HG03469 (cell line): Measurements from ENCODE around the gene PLAAT2.
"Not testable (repeated sequence)": the region's sequence is repeated elsewhere in the genome, so short reads cannot be mapped to it uniquely, and the experiment has no call there.

Experiments used
- ATAC-seq: cut with Tn5 transposase; IDR thresholded peaks from one replicate; pipeline ENCODE4 v1.9.1; 2021; ENCODE audit warnings: mild to moderate bottlenecking, moderate library complexity, moderate number of reproducible peaks; ENCODE audit not compliant: unreplicated experiment

The PLAAT2 gene

GRCh38 chr11:63563201-63564055 lies at the start of gene PLAAT2:
TSS of gene PLAAT2 (minus strand) at chr11:63563379. CDS start at chr11:63563324, 55 bp downstream.
- no peak for ATAC-seq

DNA sequence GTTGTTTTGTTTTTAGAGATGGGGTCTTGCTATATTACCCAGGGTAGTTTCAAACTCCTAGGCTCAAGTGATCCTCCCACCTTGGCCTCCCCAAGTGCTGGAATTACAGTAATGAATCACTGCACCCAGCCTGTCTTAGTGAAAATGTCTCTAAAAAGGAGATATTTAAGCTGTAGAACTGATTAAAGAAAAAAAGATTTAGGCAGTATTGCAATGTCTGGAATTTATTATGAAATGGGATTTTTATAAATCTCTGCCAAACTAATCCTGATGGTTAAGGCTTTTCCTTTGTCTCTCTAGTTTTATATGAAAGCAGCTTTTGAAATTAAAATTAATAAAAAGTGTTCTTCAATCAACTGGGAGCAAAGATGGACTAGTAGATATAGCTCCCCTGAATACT lies 49.0 kb upstream of the PLAAT2 start:
- no peak for ATAC-seq

- no peak for ATAC-seq
Measured at GRCh38 chr11:63611395-63611747, 48.2 kb upstream of the PLAAT2 start.

GRCh38 chr11:63610604-63611394 lies 47.6 kb upstream of the PLAAT2 start:
- ATAC-seq = no peak

GRCh38 chr11:63609971-63610580 lies 46.9 kb upstream of the PLAAT2 start:
- no peak for ATAC-seq

DNA sequence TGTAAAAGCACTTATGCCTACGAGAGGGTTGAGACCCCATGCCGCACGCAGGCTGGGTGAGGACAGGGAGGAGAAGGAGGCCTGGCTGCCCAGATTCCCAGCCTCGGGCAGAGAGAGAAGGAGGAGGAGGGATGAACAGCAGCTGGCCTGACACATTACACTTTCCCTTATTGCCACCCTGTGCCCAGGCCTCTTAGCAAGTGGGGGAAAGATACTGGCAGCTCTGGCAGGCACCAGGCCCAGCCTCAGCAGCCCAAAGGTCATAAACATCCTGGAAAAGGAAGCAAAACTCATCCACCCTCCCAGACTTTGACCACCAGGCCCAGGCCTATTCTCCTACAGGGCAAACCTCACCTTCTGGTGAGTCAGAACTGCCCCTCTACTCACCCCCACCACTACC lies 46.4 kb upstream of the PLAAT2 start:
- ATAC-seq = no peak

DNA sequence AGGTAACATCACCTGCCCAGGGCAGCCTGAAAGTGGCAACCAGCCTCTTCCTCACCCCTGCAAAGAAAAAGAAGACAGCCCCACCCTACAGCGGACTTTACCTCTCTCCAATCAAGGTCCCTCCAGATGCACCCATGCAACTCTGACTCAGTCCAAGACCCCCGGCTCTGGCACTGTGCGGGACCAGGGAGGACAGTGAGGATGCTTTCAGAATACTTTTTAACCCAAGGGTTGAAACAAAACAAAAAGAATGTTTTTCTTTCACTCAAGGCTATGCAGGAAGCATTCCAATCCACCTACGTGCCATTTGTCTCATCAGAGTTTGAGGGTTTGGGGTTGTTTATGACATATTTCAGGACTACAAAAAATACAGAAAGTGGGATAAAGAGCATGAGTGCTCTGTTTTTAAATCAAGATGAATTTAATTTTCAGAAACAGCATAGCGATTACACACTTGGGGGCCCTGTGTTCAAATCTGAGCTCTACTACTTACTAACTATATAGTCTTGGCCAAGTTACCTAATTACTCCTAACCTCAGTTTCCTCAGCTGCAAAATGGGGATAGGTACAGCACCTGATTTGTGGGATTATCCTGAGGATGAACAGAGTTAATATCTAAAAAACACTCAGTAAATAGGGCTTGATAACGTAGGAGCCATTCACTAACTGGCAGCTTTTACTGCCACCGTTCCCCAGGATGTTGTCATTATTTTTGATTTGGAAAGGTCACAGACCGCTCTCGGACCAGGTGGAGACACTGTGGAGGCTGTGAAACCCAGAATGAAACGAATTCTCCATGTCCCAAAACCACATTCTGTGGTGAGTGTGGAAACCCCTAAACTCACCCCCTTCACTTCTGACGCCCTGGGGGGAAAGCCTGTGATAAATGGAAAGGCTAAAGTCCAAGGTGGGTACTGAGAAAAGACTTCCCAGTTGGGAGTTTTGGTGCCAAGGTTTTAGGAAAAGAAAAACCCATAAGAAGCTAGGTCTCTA lies 45.5 kb upstream of the PLAAT2 start:
- no peak for ATAC-seq

- no peak for ATAC-seq
Measured at GRCh38 chr11:63603180-63603518, 40.0 kb upstream of the PLAAT2 start.

- ATAC-seq = not testable (repeated sequence)
Measured at GRCh38 chr11:63602290-63603179, 39.4 kb upstream of the PLAAT2 start.

- no peak for ATAC-seq
Measured at GRCh38 chr11:63599211-63600122, 36.3 kb upstream of the PLAAT2 start.

DNA sequence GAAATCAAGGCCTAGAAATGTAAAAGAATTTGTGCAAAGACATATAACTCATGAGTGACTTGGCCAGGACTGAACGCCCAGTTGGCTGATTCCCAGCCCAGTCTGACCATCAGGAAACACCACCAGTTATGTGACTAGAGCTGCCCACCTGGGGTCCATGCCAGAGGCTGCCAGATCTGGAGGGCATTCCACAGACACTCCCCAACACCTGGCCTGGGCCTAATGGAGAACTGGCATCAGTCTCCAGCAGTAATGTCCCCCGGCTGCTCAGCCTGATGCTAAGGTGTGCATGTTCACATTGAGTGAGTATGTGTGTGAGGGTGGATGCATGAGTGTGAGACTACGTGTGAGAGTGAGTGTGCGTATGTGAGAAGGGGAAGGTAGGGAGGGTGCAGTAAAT lies 35.4 kb upstream of the PLAAT2 start:
- no peak for ATAC-seq

GRCh38 chr11:63595296-63595695 lies 32.1 kb upstream of the PLAAT2 start:
- no peak for ATAC-seq

DNA sequence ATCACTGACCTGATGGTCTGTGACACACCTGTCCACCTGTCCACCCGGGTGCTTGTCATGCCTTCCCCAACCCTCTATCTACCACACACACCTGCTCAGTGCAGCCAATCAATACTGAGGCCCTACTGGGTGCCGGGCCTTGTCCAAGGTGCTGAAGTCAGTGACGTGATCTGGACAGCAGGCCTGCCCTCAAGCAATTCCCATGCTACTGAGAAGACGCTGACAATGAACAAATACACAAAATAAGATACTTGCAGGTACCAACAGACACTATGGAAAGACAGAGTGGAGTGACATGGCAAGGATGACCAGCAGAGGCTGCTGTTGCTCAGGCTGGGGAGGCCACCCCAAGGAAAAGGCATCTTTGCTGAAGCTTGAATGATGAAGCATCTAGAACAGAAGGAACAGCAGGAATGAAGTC lies 29.8 kb upstream of the PLAAT2 start:
- ATAC-seq = no peak

GRCh38 chr11:63590024-63590788 lies 27.0 kb upstream of the PLAAT2 start:
- ATAC-seq = no peak

- ATAC-seq = no peak
Measured at GRCh38 chr11:63589000-63589399, 25.8 kb upstream of the PLAAT2 start.

GRCh38 chr11:63586451-63587166 lies 23.4 kb upstream of the PLAAT2 start:
- no peak for ATAC-seq

- no peak for ATAC-seq
Measured at GRCh38 chr11:63583357-63583677, 20.1 kb upstream of the PLAAT2 start.
